ENCODE data around the gene HEXD. TPM values are rescaled to one million over a fixed set of nuclear protein-coding genes. Genes with fewer than 3 reads are reported as not detected.

The HEXD gene
- total RNA-seq, 2 donors from 2014 or later = 76.1 to 145 TPM

DNA sequence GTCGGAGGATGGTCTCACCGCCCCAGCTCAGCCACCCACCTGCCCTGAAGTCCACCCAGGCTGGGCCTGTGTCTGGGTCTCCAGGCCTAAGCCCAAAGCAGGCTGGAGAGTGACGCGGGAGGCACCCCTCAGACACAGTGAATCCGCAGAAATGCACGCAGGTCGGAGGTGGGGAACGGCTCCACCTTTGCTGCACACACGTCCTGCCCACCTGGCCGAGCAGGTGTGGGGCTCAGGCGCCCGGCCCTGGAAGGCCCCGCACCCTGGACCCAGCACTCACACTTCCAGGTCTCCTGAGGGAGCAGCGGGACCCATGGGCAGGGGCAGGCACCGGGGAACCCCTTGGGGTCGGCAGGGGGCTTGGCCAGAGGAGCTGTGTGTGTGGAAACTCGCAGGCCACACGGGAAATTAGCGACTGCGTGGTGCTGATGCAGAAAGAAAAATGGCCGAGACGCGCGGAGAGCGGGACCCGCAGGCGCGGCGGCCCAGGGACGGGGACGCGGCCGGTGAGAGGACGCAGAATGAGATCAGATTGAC, 21.8 kb downstream of the HEXD start:
- Histone ChIP-seq H3K36me3 (peaks cover 0 to 10% of the 10 kb centered on the region in 2 donors), H3K27ac (peak overlapping the region in 1 of 2 donors; percentile 5), H3K4me1 (replicated peaks) (no peaks in the 10 kb centered on the region), H3K27me3 (replicated peaks; ENCODE audit: insufficient read depth) (no peaks in the 10 kb centered on the region), H3K9me3 (no peaks in the 10 kb centered on the region), H3K4me3 (no peak overlapping the region)
- intact Hi-C loops (cut with DNase I) = no loop called here
- TF ChIP-seq POLR2A (IDR thresholded peaks at IDR 0.05) = no peak
- TF ChIP-seq, protein P1, sequence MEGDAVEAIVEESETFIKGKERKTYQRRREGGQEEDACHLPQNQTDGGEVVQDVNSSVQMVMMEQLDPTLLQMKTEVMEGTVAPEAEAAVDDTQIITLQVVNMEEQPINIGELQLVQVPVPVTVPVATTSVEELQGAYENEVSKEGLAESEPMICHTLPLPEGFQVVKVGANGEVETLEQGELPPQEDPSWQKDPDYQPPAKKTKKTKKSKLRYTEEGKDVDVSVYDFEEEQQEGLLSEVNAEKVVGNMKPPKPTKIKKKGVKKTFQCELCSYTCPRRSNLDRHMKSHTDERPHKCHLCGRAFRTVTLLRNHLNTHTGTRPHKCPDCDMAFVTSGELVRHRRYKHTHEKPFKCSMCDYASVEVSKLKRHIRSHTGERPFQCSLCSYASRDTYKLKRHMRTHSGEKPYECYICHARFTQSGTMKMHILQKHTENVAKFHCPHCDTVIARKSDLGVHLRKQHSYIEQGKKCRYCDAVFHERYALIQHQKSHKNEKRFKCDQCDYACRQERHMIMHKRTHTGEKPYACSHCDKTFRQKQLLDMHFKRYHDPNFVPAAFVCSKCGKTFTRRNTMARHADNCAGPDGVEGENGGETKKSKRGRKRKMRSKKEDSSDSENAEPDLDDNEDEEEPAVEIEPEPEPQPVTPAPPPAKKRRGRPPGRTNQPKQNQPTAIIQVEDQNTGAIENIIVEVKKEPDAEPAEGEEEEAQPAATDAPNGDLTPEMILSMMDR (IDR thresholded peaks at IDR 0.05) = no peak
- TF ChIP-seq POLR2AphosphoS5 (IDR thresholded peaks at IDR 0.05) = no peak
- WGBS = 95% methylated on average over 34 of the region's 34 CpGs
- DNase-seq (ENCODE audit: low spot score) = no peak

DNA sequence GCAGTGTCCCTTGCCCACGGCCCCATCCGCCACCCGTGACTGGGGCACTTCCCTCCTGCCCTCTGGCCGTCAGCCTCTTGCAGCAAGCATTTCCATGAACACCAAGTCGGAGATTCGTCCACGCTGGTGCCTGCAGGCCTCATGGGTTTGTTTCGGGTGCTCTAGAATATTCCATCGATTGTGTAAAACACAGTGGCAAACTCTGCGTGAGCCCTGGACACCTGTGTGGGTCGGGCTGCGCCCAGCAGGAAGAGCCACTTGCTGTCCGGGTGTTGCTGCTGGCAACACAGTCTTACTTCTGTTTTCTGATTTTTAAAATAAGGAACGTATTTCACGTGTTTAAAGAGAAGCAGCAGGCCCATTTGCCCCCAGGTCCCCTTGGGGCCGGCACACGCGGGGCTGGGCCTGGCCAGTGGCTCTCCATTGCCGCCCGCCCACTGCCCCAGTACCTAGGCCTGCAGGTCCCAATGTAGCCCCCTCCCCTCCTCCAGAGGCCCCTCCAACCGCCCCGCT, 22.4 kb downstream of the HEXD start:
- TF ChIP-seq, protein P1 (IDR thresholded peaks at IDR 0.05) = no peak
- TF ChIP-seq POLR2A (IDR thresholded peaks at IDR 0.05) = no peak
- TF ChIP-seq POLR2AphosphoS5 (IDR thresholded peaks at IDR 0.05) = no peak
- peak overlapping the region in 1 of 2 donors; percentile 5 for H3K27ac ChIP-seq
- no peak for DNase-seq (ENCODE audit: low spot score)
- peaks cover 0 to 10% of the 10 kb centered on the region in 2 donors for H3K36me3 ChIP-seq
- H3K4me1 ChIP-seq (replicated peaks) = no peaks in the 10 kb centered on the region
- intact Hi-C loops (cut with DNase I) = no loop called here
- H3K27me3 ChIP-seq (replicated peaks; ENCODE audit: insufficient read depth) = no peaks in the 10 kb centered on the region
- 76% methylated on average over 22 of the region's 22 CpGs for WGBS
- no peaks in the 10 kb centered on the region for H3K9me3 ChIP-seq
- no peak overlapping the region for H3K4me3 ChIP-seq

GRCh38 chr17:82440991-82441627, 23.0 kb downstream of the HEXD start:
- peak overlapping the region in 1 of 2 donors; percentile 5 for H3K27ac ChIP-seq

DNA sequence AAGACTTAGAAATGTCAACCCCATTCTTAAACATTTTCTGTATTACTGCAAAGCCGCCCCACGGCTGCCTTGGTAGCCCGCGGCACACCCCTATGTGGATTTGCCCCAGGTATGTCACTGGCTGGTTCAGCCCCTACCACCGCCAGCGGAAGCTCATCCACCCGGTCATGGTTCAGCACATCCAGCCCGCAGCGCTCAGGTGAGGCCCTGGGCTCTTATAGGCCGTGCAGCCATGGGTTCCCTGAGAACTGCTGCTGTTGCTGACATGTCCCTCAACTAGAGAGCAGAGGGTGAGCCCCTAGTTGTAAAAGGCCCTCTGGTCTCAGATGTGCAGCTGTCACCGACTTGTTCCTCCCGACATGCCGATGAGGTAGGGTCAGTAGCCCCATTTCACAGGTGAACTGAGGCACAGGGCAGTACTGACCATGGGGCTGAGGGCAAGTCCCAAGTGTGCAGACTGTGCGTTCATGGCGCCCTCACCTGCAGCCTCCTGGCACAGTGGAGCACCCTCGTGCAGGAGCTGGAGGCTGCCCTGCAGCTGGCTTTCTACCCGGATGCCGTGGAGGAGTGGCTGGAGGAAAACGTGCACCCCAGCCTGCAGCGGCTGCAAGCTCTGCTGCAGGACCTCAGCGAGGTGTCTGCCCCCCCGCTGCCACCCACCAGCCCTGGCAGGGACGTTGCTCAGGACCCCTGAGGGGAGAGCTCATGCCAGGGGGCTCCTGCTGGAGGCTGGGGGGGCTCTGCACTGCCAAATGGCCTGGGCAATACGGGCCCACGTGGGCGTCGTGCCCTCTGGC, 23.7 kb downstream of the HEXD start:
- H3K4me3 ChIP-seq = no peak overlapping the region
- H3K9me3 ChIP-seq = no peaks in the 10 kb centered on the region
- intact Hi-C loops (cut with DNase I) = no loop called here
- H3K27me3 ChIP-seq (replicated peaks; ENCODE audit: insufficient read depth) = no peaks in the 10 kb centered on the region
- 82% methylated on average over 23 of the region's 27 CpGs for WGBS
- no peaks in the 10 kb centered on the region for H3K4me1 ChIP-seq (replicated peaks)
- TF ChIP-seq POLR2AphosphoS5 (IDR thresholded peaks at IDR 0.05) (no peak), POLR2A (IDR thresholded peaks at IDR 0.05) (no peak)
- TF ChIP-seq, protein P1 (IDR thresholded peaks at IDR 0.05) = no peak
- no peak for DNase-seq (ENCODE audit: low spot score)
- H3K27ac ChIP-seq = no peak overlapping the region
- peaks cover 0 to 10% of the 10 kb centered on the region in 2 donors for H3K36me3 ChIP-seq

More at GRCh38 chr17:82440991-82441627, 23.0 kb downstream of the HEXD start:
- 65% methylated on average over 17 of the region's 17 CpGs for WGBS
- no peak for DNase-seq (ENCODE audit: low spot score)
- H3K36me3 ChIP-seq = peaks cover 0 to 10% of the 10 kb centered on the region in 2 donors
- no peak for TF ChIP-seq POLR2A (IDR thresholded peaks at IDR 0.05)
- TF ChIP-seq, protein P1 (IDR thresholded peaks at IDR 0.05) = no peak
- TF ChIP-seq POLR2AphosphoS5 (IDR thresholded peaks at IDR 0.05) = no peak
- H3K4me3 ChIP-seq = no peak overlapping the region
- H3K9me3 ChIP-seq = no peaks in the 10 kb centered on the region
- intact Hi-C loops (cut with DNase I) = no loop called here
- no peaks in the 10 kb centered on the region for H3K4me1 ChIP-seq (replicated peaks)
- no peaks in the 10 kb centered on the region for H3K27me3 ChIP-seq (replicated peaks; ENCODE audit: insufficient read depth)
